ENCODE data around the gene GLI3. TPM values are rescaled to one million over a fixed set of nuclear protein-coding genes. Genes with fewer than 3 reads are reported as not detected.

Gene GLI3
- total RNA-seq, 1 experiment from 2014 or later: 45.0 TPM

DNA sequence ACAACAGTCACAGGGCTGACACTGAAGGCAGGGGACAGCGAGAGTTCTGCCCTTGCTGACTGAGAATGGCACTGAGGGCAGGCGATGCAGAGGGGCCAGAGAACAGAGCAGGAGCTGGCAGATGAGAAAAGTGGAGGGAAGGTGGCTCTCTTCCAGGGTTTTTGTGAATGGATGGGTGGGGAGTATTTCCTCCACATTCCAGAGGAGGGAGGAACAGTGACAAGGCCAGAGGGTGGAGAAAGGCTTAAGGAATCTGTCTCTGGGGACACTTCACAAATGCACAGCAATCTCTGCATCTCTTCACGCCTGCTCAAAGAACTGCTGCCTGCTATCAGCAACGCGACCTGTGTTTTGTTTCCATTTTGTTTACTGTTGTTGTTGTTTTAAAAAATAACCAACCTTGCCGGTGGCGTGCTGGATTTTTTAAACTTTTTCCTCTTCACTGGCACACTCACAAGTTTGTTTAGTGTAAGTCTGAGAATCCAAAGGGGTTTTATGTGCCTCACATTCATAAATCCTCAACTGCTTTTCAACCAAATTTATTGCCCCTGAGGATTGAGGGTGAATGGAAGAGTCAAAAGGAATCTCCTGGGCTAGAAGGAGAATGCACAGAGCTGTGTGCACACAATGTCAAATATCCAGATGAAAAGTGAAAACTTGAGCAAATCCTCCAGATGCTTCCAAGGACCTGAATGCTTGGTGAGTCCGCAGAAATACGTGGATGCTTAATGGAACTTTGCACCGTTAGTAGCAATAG, 129.3 kb downstream of the GLI3 start:
- TF ChIP-seq, protein P1, sequence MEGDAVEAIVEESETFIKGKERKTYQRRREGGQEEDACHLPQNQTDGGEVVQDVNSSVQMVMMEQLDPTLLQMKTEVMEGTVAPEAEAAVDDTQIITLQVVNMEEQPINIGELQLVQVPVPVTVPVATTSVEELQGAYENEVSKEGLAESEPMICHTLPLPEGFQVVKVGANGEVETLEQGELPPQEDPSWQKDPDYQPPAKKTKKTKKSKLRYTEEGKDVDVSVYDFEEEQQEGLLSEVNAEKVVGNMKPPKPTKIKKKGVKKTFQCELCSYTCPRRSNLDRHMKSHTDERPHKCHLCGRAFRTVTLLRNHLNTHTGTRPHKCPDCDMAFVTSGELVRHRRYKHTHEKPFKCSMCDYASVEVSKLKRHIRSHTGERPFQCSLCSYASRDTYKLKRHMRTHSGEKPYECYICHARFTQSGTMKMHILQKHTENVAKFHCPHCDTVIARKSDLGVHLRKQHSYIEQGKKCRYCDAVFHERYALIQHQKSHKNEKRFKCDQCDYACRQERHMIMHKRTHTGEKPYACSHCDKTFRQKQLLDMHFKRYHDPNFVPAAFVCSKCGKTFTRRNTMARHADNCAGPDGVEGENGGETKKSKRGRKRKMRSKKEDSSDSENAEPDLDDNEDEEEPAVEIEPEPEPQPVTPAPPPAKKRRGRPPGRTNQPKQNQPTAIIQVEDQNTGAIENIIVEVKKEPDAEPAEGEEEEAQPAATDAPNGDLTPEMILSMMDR (conservative IDR thresholded peaks at IDR 0.05): no peak
- Histone ChIP-seq H4K20me1 (ENCODE audit: control insufficient read depth, insufficient read depth, insufficient read length) (peaks cover 2% of the 10 kb centered on the region), H3K4me1 (ENCODE audit: insufficient read depth, low read length) (peaks cover 6% of the 10 kb centered on the region; the same call in 1 of the 2 replicates), H2BK15ac (ENCODE audit: low read depth, low read length) (no peak overlapping the region), H3K79me1 (ENCODE audit: insufficient read depth, low read depth, low read length, poor library complexity, severe bottlenecking) (no peaks in the 10 kb centered on the region), H3K4ac (ENCODE audit: low read depth, low read length) (no peak overlapping the region; the same call in 1 of the 2 replicates), H3K23ac (ENCODE audit: insufficient read length, low read depth, low read length) (no peak overlapping the region), H4K8ac (replicated peaks; ENCODE audit: insufficient read length, low read depth, low read length) (no peak overlapping the region), H3K23me2 (ENCODE audit: insufficient read length, low read depth, low read length, poor library complexity, severe bottlenecking) (no peaks in the 10 kb centered on the region), H2BK120ac (ENCODE audit: low read depth, low read length, poor library complexity, severe bottlenecking) (no peak overlapping the region), H3K14ac (ENCODE audit: insufficient read depth, low read length) (peak overlapping the region; percentile 94), H2AK5ac (ENCODE audit: insufficient read length, low read length) (no peak overlapping the region), H2BK5ac (ENCODE audit: insufficient read length, low read length) (no peak overlapping the region), H4K5ac (ENCODE audit: insufficient read length, low read depth, low read length) (no peak overlapping the region), H2BK20ac (ENCODE audit: low read depth, low read length, poor library complexity, severe bottlenecking) (no peak overlapping the region), H3K27ac (ENCODE audit: insufficient read length, low read depth, low read length) (no peak overlapping the region), H3K27me3 (ENCODE audit: insufficient read depth, low read length) (no peaks in the 10 kb centered on the region), H3T11ph (ENCODE audit: low read length) (no peak overlapping the region), H3K9me3 (ENCODE audit: control insufficient read depth, low read depth, low read length) (no peaks in the 10 kb centered on the region), H2AFZ (ENCODE audit: low read length) (no peak overlapping the region), H3K56ac (ENCODE audit: insufficient read length, low read depth, low read length) (no peak overlapping the region), H2BK12ac (ENCODE audit: insufficient read length, low read depth, low read length) (peak overlapping the region; percentile 39), H3K9ac (ENCODE audit: extremely low read depth, insufficient read length, low read length) (no peak overlapping the region), H3K18ac (ENCODE audit: insufficient read length, low read depth, low read length) (peak overlapping the region; percentile 80), H3K4me2 (ENCODE audit: insufficient read depth, insufficient read length, low read length) (no peak overlapping the region), H4K91ac (ENCODE audit: insufficient read length, low read depth, low read length) (no peak overlapping the region), H3K79me2 (ENCODE audit: insufficient read depth, low read length) (no peaks in the 10 kb centered on the region)
- Mint-ChIP-seq H3K27me3 (ENCODE audit: low read depth) (no peaks in the 10 kb centered on the region; the same call in 1 of the 2 replicates), H3K27ac (peak overlapping the region; percentile 69 to 87 (median 84)), H3K4me1 (peaks cover 34 to 36% of the 10 kb centered on the region in 2 experiments), H3K9me3 (no peaks in the 10 kb centered on the region), H3K36me3 (ENCODE audit: insufficient read depth in 1 of 3, low read depth in 3 of 3) (peaks cover 0 to 9% (median 0%) of the 10 kb centered on the region in 3 experiments; a peak in 2 of 7 replicates), H3K4me3 (no peak overlapping the region)
- WGBS (ENCODE audit: extremely low coverage, insufficient read length, low lambda C conversion rate): no CpG with 5 or more reads among the region's 10 CpGs
- peak; percentile 66 for DNase-seq
